Measurements from ENCODE around the gene ZP4.

The ZP4 gene

DNA sequence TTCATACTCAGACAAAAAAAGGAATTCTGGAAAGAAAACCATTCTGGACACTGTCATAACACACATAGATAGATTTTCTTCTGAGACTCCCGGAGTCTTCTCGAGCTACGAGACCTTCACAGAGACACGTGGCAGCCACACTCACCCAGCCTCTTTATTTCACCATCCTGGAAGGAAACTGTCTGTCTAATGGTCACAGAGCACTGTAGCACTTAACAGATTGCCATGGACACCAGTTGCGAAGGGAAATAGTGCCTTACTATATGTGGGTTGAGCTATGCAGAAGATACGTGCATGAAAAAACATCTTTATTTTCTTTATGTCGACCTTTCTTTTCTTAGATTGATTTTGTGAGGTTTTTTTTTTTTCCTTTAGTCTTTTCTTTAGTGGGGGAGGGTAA lies 57.9 kb downstream of the ZP4 start:
- TF ChIP-seq FOXP2 (optimal IDR thresholded peaks at IDR 0.05; ENCODE audit: borderline replicate concordance, extremely low read depth, extremely low read length, insufficient read depth), result no peak
- no peak for TF ChIP-seq POLR2AphosphoS5 (IDR thresholded peaks at IDR 0.05; ENCODE audit: low read depth, low read length)
- TF ChIP-seq, protein P1, sequence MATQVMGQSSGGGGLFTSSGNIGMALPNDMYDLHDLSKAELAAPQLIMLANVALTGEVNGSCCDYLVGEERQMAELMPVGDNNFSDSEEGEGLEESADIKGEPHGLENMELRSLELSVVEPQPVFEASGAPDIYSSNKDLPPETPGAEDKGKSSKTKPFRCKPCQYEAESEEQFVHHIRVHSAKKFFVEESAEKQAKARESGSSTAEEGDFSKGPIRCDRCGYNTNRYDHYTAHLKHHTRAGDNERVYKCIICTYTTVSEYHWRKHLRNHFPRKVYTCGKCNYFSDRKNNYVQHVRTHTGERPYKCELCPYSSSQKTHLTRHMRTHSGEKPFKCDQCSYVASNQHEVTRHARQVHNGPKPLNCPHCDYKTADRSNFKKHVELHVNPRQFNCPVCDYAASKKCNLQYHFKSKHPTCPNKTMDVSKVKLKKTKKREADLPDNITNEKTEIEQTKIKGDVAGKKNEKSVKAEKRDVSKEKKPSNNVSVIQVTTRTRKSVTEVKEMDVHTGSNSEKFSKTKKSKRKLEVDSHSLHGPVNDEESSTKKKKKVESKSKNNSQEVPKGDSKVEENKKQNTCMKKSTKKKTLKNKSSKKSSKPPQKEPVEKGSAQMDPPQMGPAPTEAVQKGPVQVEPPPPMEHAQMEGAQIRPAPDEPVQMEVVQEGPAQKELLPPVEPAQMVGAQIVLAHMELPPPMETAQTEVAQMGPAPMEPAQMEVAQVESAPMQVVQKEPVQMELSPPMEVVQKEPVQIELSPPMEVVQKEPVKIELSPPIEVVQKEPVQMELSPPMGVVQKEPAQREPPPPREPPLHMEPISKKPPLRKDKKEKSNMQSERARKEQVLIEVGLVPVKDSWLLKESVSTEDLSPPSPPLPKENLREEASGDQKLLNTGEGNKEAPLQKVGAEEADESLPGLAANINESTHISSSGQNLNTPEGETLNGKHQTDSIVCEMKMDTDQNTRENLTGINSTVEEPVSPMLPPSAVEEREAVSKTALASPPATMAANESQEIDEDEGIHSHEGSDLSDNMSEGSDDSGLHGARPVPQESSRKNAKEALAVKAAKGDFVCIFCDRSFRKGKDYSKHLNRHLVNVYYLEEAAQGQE (IDR thresholded peaks at IDR 0.05; ENCODE audit: insufficient read depth in 1 of 2, low read depth in 2 of 2, low read length in 2 of 2), result no peak
- TF ChIP-seq SIN3A (IDR thresholded peaks at IDR 0.05; ENCODE audit: borderline replicate concordance, insufficient read depth, low read length), result no peak
- TF ChIP-seq TAF1 (IDR thresholded peaks at IDR 0.05; ENCODE audit: borderline replicate concordance, insufficient read depth, low read length), result no peak

All from PFSK-1 (cell line).